NB4 (cell line): ENCODE data around the gene DYNC1I1.

Experiments
- MYC ChIP-seq: IDR thresholded peaks from 2 replicates; pipeline ENCODE4 v1.6.1; 2011; ENCODE audit warnings: low read depth, low read length
- POLR2A ChIP-seq: IDR thresholded peaks from 2 replicates; pipeline ENCODE4 v1.6.1; 2011; ENCODE audit warnings: mild to moderate bottlenecking; ENCODE audit not compliant: insufficient read length; ENCODE audit errors: extremely low read depth
- TF ChIP-seq, protein P1 (sequence below): IDR thresholded peaks from one replicate; pipeline ENCODE4 v1.5.1; 2012; ENCODE audit warnings: low read depth, low read length
- TF ChIP-seq, protein P2 (sequence below): IDR thresholded peaks from 2 replicates; pipeline ENCODE4 v1.6.1; 2011; ENCODE audit warnings: low read depth, low read length

DNA sequence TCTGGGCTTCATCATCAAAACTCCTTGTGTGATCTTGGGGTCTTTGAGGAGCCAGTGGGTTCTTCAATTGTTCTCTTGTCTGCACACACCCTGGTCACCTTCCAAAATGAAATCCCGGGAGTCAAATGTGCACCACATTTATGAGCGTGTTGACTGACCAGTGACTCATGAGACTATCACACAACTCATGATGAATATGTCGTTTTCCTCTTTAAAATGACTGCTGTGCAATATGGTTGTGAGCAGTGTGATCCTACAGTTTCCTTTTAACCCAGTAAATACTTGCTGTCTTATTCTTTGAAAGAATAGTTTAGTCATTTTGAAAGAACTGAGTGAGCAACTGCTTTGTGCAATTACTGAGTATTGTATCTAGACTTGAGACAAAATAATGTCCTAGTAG, 149.2 kb downstream of the DYNC1I1 start:
- TF ChIP-seq POLR2A, result no peak
- TF ChIP-seq, protein P1, sequence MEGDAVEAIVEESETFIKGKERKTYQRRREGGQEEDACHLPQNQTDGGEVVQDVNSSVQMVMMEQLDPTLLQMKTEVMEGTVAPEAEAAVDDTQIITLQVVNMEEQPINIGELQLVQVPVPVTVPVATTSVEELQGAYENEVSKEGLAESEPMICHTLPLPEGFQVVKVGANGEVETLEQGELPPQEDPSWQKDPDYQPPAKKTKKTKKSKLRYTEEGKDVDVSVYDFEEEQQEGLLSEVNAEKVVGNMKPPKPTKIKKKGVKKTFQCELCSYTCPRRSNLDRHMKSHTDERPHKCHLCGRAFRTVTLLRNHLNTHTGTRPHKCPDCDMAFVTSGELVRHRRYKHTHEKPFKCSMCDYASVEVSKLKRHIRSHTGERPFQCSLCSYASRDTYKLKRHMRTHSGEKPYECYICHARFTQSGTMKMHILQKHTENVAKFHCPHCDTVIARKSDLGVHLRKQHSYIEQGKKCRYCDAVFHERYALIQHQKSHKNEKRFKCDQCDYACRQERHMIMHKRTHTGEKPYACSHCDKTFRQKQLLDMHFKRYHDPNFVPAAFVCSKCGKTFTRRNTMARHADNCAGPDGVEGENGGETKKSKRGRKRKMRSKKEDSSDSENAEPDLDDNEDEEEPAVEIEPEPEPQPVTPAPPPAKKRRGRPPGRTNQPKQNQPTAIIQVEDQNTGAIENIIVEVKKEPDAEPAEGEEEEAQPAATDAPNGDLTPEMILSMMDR, result no peak
- TF ChIP-seq MYC, result no peak
- TF ChIP-seq, protein P2, sequence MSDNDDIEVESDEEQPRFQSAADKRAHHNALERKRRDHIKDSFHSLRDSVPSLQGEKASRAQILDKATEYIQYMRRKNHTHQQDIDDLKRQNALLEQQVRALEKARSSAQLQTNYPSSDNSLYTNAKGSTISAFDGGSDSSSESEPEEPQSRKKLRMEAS, result no peak
